ENCODE measurements around the gene LGALS16.

The LGALS16 gene

DNA sequence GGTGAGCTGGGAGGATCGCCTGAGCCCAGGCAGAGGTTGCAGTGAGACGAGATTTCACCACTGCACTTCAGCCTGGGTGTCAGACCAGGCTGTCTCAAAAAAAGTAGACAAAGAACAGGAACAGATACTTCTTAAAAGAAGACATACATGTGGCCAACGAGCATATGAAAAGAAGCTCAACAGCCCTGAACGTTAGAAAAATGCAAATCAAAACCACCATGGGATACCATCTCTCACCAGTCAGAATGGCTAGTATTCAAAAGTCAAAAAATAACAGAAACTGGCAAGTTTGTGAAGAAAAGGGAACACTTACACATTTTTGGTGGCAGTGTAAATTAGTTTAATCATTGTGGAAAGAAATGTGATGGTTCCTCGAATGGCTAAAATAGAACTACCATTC, 45.6 kb downstream of the LGALS16 start:
- Histone ChIP-seq H3K4me3 (ENCODE audit: low read length, poor library complexity, severe bottlenecking) (no peak overlapping the region), H3K9me2 (replicated peaks; ENCODE audit: low read depth, low read length) (no peaks in the 10 kb centered on the region), H3K4me2 (ENCODE audit: low read depth, low read length, poor library complexity, severe bottlenecking) (no peak overlapping the region), H3K27me3 (ENCODE audit: insufficient read depth, low read length, poor library complexity, severe bottlenecking) (no peaks in the 10 kb centered on the region), H2AFZ (ENCODE audit: low read length) (no peak overlapping the region), H3K36me3 (ENCODE audit: insufficient read depth, low read length) (no peaks in the 10 kb centered on the region), H3K9ac (ENCODE audit: low read depth, low read length, poor library complexity, severe bottlenecking) (no peak overlapping the region), H3K79me2 (ENCODE audit: insufficient read depth, low read length) (no peaks in the 10 kb centered on the region), H4K20me1 (ENCODE audit: insufficient read depth, low read length, poor library complexity, severe bottlenecking) (no peaks in the 10 kb centered on the region), H3K9me3 (ENCODE audit: insufficient read depth, low read depth, low read length) (no peaks in the 10 kb centered on the region), H3F3A (ENCODE audit: low read depth) (no peaks in the 10 kb centered on the region), H3K4me1 (ENCODE audit: insufficient read depth, low read length, poor library complexity, severe bottlenecking) (no peaks in the 10 kb centered on the region)
- no peak for TF ChIP-seq EZH2phosphoT487 (IDR thresholded peaks at IDR 0.05; ENCODE audit: borderline replicate concordance)
- no peak for TF ChIP-seq CTCF (conservative IDR thresholded peaks at IDR 0.05; ENCODE audit: low read length)

GRCh38 chr19:39704181-39705044, 48.7 kb downstream of the LGALS16 start, which contains the start of gene LGALS14:
Gene LGALS14 (plus strand): TSS chr19:39704481. CDS start chr19:39704529, 48 bp downstream.
- H3K79me2 ChIP-seq (ENCODE audit: insufficient read depth, low read length) = no peaks in the 10 kb centered on the region
- H3K4me3 ChIP-seq (ENCODE audit: low read length, poor library complexity, severe bottlenecking) = no peak within 1 kb of the TSS
- no peaks in the 10 kb centered on the region for H3K36me3 ChIP-seq (ENCODE audit: insufficient read depth, low read length)
- no peak within 1 kb of the TSS for H2AFZ ChIP-seq (ENCODE audit: low read length)
- no peaks in the 10 kb centered on the region for H3K9me3 ChIP-seq (ENCODE audit: insufficient read depth, low read depth, low read length)
- TF ChIP-seq EZH2phosphoT487 (IDR thresholded peaks at IDR 0.05; ENCODE audit: borderline replicate concordance) = no peak
- TF ChIP-seq CTCF (conservative IDR thresholded peaks at IDR 0.05; ENCODE audit: low read length) = no peak
- no peaks in the 10 kb centered on the region for H3K4me1 ChIP-seq (ENCODE audit: insufficient read depth, low read length, poor library complexity, severe bottlenecking)
- no peak within 1 kb of the TSS for H3K9ac ChIP-seq (ENCODE audit: low read depth, low read length, poor library complexity, severe bottlenecking)
- H3K27me3 ChIP-seq (ENCODE audit: insufficient read depth, low read length, poor library complexity, severe bottlenecking) = no peaks in the 10 kb centered on the region
- H4K20me1 ChIP-seq (ENCODE audit: insufficient read depth, low read length, poor library complexity, severe bottlenecking) = no peaks in the 10 kb centered on the region
- H3K9me2 ChIP-seq (replicated peaks; ENCODE audit: low read depth, low read length) = no peaks in the 10 kb centered on the region
- H3F3A ChIP-seq (ENCODE audit: low read depth) = no peaks in the 10 kb centered on the region
- H3K4me2 ChIP-seq (ENCODE audit: low read depth, low read length, poor library complexity, severe bottlenecking) = no peak within 1 kb of the TSS

DNA sequence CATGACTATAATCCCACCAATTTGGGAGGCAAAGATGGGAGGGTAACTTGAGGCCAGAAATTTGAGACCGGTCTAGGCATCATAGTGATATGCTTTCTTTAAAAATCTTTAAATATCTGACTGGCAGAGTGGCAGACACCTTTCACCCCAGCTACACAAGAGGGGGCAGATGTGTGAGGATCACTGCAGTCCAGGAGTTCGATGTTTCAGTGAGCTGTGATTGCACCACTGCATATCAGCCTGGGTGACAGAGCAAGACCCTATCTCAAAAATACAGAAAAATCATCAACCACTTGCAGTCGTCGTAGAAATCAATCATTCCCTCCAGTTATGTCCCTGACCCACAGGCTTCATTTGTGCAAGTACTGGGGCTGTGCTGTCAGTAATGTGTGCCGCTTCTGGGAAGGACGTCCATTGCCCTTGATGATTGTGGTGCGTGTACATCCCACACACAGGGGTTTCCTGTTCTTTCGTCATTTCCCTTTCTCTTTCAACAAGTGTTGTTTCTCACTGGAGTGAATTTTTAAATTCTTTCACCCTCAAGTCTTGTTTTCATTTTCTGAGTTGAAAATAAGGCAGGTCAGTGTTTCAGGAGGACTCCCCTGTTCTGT, 50.0 kb downstream of the LGALS16 start:
- Histone ChIP-seq H3F3A (ENCODE audit: low read depth) (no peaks in the 10 kb centered on the region), H3K9ac (ENCODE audit: low read depth, low read length, poor library complexity, severe bottlenecking) (no peak overlapping the region), H3K27me3 (ENCODE audit: insufficient read depth, low read length, poor library complexity, severe bottlenecking) (no peaks in the 10 kb centered on the region), H4K20me1 (ENCODE audit: insufficient read depth, low read length, poor library complexity, severe bottlenecking) (no peaks in the 10 kb centered on the region), H3K79me2 (ENCODE audit: insufficient read depth, low read length) (no peaks in the 10 kb centered on the region), H3K4me3 (ENCODE audit: low read length, poor library complexity, severe bottlenecking) (no peak overlapping the region), H3K4me2 (ENCODE audit: low read depth, low read length, poor library complexity, severe bottlenecking) (no peak overlapping the region), H3K9me3 (ENCODE audit: insufficient read depth, low read depth, low read length) (no peaks in the 10 kb centered on the region), H2AFZ (ENCODE audit: low read length) (no peak overlapping the region), H3K4me1 (ENCODE audit: insufficient read depth, low read length, poor library complexity, severe bottlenecking) (no peaks in the 10 kb centered on the region), H3K36me3 (ENCODE audit: insufficient read depth, low read length) (no peaks in the 10 kb centered on the region), H3K9me2 (replicated peaks; ENCODE audit: low read depth, low read length) (no peaks in the 10 kb centered on the region)
- TF ChIP-seq CTCF (conservative IDR thresholded peaks at IDR 0.05; ENCODE audit: low read length) = no peak
- no peak for TF ChIP-seq EZH2phosphoT487 (IDR thresholded peaks at IDR 0.05; ENCODE audit: borderline replicate concordance)

Measured in Loucy (cell line).